AG20443 (cell line): Measurements from ENCODE around the gene MAP3K1.

Experiments
- DNase-seq: peaks from one replicate; pipeline ENCODE4 v3.0.0; 2012; ENCODE audit warnings: low spot score, mixed read lengths

Gene MAP3K1

DNA sequence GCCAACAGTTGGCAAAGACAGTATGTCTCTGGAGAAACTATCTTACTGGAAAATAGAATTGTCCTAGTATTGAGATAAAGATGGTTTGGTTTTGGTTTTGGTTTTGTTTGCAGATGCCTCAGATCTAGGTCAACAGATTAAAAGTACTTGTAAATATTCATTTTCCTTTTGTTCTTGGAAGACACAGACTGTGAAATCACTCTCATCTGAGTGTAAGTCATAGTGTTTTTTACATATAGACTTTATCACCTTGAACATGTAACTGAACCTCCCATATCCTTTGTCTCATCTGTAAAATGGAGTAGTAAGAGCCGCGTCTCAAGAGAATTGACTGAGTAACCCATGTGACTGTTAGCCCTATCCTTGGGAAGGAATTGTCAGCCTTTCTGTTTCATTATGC lies 34.3 kb downstream of the MAP3K1 start:
- no peak for DNase-seq

DNA sequence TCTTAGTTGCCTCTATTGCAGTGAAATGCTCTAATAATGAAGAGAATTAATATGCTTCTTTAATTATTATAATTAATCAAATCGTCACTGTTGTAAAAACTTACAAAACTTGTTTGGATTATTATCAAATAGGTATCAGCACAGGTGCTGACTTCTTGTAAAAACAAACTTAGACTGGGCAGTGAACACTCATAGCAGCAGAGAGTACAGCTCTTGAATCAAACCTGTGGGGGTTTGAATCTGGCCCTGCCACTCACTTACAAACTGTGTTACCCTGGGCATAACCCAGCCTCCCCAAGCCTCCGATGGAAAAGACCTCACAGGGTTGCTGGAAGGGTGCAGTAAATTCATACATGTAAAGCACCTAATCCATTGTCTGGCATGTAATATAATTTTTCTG lies 35.1 kb downstream of the MAP3K1 start:
- no peak for DNase-seq

DNA sequence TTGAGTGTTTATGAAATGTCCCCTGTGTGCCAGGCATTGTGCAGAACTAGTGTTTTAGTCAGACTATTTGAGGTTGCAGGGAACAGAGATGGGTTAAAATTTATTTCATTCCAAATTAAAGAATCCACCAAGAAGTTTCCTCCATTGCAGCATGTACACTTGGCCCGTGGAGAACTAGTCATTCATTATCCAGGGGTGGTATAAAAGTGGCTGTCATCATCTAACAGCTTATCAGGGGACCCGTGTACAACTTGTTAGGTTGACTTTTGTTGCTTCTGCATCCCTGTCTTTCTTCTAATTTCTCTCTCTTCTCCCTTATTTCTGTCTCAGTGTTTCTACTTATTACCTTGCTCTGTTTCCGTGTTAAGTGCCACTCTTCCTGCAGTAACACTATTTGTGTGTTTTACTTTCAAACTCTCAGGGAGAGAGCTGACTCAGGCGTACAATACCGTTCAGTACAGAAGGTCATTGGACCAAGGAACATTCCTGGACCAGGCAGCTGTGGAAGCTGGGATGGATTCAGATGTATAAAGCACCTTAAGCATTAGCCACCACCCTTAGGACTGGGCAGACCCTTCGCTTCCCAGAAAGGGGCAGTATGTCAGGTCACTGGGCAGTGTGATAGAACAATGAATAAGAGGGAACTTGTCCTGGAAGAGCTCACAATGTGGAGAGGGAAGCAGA lies 36.1 kb downstream of the MAP3K1 start:
- no peak for DNase-seq

DNA sequence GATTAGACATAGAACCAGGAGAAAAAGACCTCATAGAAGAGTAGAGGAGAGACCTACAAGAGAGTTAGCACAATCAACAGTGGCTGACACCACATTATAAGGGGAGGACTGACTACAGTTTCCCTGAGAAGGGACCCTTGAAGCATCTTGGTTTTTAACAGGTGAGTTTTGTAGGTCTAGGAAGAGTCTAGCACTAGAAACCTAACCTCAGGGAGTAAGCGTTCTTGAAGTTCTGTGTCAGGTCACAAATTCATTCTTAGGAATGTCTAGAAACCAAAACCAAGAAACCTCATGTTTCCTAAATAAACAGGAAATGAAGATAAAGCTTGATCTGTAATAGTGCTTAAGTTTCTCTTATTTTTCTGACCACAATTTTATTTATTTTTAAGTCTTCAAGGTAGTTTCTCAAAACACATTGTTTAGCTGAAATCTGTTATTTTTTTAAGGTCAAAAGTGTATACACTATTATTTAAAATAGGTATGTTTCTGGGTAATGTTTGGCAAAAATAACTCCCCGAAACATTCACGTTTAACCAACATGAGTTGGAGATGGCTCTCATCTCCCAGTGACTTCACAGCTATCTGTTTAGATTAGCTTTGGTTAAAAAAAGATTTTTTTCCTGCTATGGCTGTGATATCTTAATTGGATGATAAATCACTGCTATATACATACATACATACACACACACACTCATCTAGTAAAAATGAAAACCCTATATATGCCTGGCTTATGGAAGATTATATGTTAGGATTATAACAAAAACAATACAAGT lies 37.1 kb downstream of the MAP3K1 start:
- no peak for DNase-seq

DNA sequence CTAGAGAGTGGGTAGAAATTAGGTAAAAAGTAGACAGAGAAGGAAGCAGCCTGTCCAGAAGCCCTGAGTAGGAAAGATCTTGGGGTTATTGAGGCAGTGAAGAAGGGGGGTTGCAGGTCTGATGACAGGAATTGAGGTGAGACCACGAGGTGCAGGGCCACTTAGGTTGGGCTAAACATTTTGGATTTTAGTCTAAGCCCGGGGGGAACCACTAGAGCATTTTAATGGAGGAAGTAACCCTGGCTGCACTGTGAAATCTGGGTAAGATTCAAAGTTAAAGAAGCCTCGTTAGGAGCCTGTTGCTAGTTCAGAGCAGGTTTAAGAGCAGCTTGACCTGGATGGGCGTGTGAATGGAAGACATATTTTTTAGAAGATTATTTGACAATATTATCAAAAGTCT lies 38.3 kb downstream of the MAP3K1 start:
- no peak for DNase-seq

DNA sequence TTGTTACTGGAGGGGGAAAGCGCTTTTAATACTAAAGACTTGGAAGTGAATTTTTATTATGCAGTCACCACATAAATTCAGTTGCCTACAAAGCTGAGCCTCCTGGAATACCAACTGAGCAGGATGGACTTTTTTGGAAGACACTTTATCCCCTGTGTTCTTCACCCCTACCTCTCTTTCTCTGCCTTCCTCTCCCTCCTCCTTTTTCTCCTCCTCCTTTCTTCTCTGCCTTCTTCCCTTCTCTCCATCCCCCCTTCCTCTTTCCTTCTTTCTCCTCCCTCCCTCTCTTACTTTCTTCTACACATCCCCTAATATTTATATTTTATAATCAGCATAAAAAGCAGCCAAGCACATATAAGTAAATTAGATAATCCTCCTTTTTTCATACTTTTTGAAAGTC lies 39.6 kb downstream of the MAP3K1 start:
- no peak for DNase-seq

DNA sequence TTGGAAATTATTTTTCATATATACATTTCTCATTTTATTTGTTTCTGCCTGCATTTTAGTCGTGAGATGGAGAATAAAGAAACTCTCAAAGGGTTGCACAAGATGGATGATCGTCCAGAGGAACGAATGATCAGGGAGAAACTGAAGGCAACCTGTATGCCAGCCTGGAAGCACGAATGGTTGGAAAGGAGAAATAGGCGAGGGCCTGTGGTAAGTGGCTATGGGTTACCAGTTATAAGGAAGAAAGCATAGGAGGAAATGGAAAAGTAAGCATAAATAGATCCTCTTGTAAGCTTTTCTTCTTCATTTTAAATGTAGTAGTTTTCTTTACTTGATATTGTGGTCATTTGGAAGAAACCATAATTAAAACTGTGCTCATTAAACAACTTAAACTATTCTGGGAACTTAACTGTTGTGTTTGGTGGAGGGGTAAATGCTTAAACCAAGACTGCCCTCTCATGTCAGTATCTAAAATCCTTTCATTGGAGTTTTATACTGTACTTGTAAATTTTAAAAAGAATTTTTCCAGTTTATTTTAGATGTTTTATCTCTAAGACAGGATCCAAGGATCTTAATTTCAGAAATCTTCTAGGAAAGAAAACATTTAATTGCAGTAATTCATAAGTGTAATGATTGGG lies 41.3 kb downstream of the MAP3K1 start:
- no peak for DNase-seq

DNA sequence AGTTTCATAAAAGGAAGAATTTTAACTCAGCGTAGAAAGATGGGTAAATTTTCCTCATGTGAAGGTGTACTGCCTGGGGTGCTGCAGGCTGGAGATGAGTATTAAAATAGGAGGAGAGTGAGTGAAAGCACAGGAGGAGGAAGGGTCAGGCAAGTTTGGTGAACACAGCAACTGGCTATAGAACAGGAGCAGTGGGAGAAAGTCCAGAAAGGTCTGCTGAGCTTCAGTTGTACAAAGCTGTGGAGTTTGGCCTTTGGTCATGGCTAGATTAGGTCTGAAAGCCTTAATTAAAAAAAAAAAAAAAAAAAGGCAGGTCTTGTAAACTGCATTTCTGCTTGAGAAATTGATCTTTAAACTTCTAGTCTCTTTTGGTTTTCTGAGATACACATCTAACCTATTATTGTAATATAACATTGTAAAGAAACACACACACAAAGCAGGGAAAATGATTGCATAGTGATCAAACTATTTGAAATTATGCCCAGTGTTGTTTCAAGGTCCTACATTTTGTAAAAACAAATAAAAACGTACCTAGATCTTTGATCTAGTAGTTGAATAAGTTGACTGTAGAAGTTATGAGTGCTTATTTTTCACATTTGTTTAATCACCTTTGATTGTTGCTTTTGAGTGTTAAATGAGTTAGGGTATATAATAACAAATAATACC lies 43.6 kb downstream of the MAP3K1 start:
- DNase-seq = no peak

DNA sequence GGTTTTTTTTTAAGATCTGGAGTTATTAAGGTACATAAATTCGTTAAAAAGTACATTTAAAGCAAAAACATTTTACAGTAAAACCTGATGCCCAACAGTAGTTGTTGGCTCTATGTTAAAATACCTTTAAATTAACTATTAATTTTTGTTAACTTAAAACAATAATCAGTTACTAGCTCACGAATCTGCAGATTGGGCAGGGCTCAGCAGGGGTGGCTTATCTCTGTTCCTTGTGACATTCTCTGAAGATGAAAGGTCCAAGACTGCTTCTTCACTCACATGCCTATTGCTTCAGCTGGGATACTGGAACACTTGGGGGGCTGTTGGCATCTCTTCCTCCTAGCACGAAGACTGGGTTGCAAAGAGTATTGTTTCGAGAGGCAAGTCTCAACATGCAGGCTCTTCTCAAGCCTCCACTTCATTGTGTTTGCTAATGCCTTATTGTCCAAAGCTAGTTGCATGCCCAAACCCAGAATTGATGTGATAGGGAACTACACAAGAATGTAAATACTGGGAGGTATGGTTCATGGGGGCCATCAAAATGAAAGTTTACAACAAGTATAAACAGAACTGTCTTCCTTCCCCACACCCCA lies 46.6 kb downstream of the MAP3K1 start:
- no peak for DNase-seq

DNA sequence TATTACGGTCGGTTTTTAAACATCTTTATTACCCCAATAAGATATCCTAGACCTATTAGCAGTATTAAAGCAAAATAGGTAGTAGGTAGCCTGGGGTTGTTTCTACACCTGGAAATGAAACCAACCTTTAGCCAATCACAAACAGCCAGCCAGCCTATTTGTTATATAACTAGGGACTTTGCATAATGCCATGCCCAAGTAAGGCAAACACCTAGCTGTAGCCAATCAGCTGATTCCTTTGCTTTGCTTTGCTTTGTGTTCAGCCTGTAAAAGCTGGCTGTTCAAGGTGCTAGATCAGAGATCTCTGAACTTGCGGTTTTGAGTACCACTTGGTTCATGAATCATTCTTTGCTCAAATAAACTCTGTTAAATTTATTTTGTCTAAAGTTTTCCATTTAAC lies 47.6 kb downstream of the MAP3K1 start:
- DNase-seq = no peak

DNA sequence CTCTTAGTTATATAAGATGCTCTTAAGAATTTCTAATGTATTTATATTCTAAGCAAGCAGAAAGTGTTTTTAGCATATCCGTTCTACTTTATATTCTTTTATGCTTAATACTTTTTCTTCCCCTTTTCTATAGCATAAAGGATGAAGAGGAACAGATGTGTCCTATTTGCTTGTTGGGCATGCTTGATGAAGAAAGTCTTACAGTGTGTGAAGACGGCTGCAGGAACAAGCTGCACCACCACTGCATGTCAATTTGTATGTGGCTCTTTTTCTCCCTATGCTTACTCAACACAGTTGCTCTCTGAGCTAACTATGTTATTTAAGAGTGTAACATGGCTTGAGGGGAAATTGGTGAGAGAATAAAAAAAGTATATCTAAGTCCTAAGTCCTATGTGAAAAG lies 56.4 kb downstream of the MAP3K1 start:
- no peak for DNase-seq

DNA sequence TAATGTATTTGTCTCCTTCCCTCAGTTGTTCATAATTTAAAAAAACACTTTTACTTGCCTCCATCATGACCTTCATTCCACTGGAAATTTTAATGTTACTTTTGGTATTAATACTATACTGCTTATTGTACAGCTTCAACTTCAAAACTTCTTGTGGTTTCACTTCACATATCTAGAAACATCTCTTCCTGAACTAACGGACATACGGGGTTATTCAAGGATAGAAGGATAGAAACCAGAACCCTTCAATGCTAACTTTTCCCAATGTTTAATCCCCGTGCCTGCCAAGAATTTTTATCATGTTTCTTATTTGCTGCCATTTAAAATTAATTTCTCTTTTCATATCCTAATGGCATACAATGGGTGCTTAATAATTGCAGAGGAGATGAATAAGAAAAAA lies 57.7 kb downstream of the MAP3K1 start:
- no peak for DNase-seq

DNA sequence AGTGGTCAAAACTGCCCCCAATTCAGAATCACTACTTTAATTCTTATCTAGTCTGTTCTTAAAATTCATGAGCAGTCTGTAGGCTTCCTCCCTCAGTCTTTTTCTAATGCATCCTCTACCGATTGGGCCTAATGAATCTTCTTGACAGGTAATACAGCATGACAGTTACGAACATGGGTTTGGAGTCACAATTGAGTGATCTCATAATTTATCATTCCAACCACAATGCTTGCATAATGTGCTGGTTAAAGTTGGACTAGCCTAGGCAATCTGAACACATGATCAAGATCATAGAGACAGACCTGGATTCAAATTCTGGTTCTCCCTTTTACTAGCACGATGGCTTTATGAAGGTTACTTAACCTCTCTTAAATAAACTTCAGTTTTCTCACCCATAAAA lies 61.0 kb downstream of the MAP3K1 start:
- no peak for DNase-seq

DNA sequence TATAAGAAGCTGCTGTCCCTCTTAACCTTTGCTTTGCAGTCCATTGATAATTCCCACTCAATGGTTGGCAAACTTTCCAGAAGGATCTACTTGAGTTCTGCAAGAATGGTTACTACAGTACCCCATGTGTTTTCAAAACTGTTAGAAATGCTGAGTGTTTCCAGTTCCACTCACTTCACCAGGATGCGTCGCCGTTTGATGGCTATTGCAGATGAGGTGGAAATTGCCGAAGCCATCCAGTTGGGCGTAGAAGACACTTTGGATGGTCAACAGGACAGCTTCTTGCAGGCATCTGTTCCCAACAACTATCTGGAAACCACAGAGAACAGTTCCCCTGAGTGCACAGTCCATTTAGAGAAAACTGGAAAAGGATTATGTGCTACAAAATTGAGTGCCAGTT lies 66.2 kb downstream of the MAP3K1 start:
- DNase-seq = no peak

DNA sequence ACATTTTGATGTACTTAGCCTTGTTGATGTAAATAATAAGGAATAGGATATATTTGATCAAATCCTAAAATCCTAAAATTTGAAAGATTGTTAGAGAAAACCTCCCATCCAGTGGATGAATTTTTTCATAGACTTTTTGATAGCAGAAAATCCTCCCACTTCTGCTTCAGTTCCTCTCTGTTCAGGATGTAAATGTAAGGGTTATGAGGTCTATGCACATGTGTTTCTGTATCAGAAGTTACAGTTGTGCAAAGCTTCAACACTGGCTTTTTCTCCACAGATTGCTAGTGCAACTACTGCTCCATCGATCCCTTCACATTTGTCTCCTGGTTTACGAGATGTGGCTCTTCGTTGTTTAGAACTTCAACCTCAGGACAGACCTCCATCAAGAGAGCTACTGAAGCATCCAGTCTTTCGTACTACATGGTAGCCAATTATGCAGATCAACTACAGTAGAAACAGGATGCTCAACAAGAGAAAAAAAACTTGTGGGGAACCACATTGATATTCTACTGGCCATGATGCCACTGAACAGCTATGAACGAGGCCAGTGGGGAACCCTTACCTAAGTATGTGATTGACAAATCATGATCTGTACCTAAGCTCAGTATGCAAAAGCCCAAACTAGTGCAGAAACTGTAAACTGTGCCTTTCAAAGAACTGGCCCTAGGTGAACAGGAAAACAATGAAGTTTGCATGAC lies 78.1 kb downstream of the MAP3K1 start:
- DNase-seq = no peak

DNA sequence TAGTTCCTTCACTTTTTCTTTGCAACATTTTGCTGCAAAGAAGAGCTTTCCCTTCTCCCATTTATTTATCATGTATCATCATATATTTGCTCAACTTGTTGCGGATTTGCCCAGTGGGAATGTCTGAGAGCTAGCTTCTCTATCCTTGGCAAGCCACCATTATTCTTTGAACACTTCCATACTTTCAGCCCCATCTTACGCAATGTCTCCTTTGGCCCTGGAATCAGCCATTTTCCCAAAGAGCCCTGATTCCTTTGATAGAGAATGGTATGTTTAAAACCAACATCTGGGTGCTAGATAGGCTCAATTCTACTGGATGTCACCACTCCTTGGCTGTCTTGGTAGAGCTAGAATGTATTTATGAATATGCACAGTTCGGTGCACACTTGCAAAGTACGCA lies 81.4 kb downstream of the MAP3K1 start:
- no peak for DNase-seq

DNA sequence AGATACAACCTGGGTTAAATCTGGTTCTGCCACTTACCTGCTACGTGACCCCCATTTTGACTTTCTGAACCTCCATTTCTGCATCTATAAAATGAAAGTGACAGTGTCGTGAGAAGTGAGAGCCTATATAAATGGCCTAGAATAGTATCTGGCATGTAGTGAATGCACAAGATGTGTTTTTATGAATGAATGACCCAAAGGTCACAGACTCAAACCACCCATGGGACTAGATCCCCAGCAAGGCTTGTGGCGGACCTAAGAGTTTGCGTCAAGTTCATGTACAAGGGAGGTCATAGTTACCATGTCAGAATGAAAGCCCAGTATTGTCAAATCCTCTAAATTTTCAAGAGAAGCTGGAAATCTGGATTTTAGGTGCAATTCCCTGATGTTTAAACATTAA lies 82.9 kb downstream of the MAP3K1 start:
- no peak for DNase-seq

DNA sequence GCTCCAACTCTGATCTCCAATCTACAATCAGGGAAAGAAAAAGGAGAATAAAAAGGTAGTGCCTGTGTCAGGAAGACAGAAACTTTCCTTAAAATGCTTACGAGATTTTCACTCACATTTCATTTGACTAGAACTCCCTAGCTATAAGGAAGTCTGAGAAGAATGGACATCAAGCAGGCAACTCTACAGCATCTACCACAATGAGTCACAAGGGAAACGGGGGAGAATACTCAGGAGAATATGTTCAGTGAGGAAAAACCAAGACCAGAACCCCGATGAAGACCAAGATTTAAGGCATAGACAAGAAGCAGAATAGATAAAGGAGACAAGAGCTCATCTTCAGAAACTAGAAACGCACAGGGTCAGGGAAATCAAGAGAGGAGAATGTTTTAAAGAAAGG lies 85.0 kb downstream of the MAP3K1 start:
- peak; percentile 27 for DNase-seq

DNA sequence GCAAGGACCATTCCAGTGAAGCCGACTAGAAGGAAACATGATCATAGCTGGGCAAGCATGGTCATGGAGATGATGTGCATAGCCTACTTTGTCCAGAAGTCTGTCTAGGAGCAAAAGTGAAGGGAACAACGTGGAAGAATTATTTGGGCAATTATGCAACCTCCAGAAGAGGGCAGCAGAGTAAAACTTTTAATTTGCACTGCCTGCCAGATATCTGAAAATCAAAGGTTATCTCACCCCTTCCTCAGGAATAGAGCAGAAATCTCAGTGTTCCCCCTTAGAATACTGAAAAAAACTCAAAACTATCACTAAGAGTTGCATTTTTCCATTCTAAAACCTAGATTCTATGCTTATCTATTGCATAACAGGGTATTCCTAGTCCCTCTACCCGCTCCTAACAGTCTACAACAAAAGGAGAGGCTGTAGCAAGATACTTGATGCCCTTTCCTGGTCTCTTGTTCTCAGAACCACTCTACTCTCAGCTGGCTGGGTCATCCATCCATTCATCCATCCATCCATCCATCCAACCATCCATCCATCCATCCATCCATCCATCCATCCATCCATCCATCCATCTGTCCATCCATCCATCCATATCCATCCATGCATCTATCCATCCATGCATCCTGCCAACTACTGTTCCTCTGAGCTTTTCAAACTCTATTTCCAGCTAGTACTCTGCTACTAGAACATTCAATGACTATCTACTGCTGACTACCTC lies 85.7 kb downstream of the MAP3K1 start:
- DNase-seq = peak; percentile 62

DNA sequence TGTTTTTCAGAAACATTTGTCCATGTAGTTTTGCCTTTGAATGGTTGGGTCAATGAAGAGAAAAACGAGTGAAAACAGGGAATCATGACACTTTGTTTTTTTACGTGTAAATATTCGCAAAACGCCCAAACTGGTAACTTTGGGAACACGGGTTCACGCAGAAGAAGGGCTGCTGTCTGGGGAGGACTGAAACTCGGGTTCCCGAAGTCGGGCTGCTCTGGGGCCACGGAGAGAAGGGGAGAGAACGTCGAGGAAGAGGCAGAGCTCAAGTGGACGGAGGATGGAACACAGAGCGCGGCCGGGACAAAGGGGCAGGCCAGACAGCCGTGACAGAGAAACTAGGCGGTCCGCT lies 93.6 kb downstream of the MAP3K1 start:
- peak; percentile 85 for DNase-seq
